Testis (tissue), 3 donors: ENCODE results near the gene C1orf74. TPM values are rescaled to one million over a fixed set of nuclear protein-coding genes. Genes with fewer than 3 reads are reported as not detected.

Experiments
- DNase-seq: peaks from one replicate; pipeline ENCODE4 v3.0.0-alpha.2; 2019
- H3K27ac ChIP-seq, 2 donors: fragments of 200-600 bp; sonication (generic); one replicate each; pipeline ENCODE4 v1.5.1; 2019
- H3K27me3 ChIP-seq: fragments of 200-600 bp; sonication (generic); one replicate; pipeline ENCODE4 v1.5.1; 2019
- H3K36me3 ChIP-seq: fragments of 200-600 bp; sonication (generic); one replicate; pipeline ENCODE4 v1.5.1; 2017; ENCODE audit warnings: low read depth; ENCODE audit errors: missing control alignments
- H3K4me1 ChIP-seq: fragments of 200-600 bp; sonication (generic); one replicate; pipeline ENCODE4 v1.5.1; 2019
- H3K4me3 ChIP-seq, 2 donors: fragments of 200-600 bp; sonication (generic); one replicate each; pipeline ENCODE4 v1.5.1; 2017 to 2019
- H3K9me3 ChIP-seq: fragments of 200-600 bp; sonication (generic); one replicate; pipeline ENCODE4 v1.5.1; 2017
- POLR2A ChIP-seq: fragments of 450-650 bp; IDR thresholded peaks from one replicate; pipeline ENCODE4 v1.6.1; 2017; ENCODE audit warnings: antibody characterized with exemption, mild to moderate bottlenecking, moderate library complexity
- WGBS, 2 donors: methylation state at CpG; one replicate each; pipeline ENCODE4 v1.1.5; 2018; 5-methylcytosine and 5-hydroxymethylcytosine counted together
- intact Hi-C: fragments of 100-400 bp; cut with DNase I; formaldehyde crosslinking; loops from one replicate; pipeline ENCODE4 v1.15.1; 2023; ENCODE audit warnings: low total_unique reads
- polyA plus RNA-seq: library from polyadenylated mRNA; stranded (reverse); fragments of 350-450 nt; fragmentation: Illumina TruSeq; extraction: RNeasy Lipid Tissue Mini Kit (QIAGEN cat#74804); gene quantifications from one replicate; pipeline ENCODE4 v1.2.3, GENCODE V29; 2014; ENCODE audit warnings: low read depth, low replicate concordance; ENCODE audit not compliant: insufficient read depth
- total RNA-seq, 2 donors: library from RNA; depleted of rRNA; stranded (reverse); fragments of >200 nt; gene quantifications; one replicate each; pipeline ENCODE4 v1.2.3, GENCODE V29; 2016
- TF ChIP-seq, protein P1 (sequence below), 3 experiments: fragments of 450-650 bp in 2 of 3; fragments of 200-600 bp in 1 of 3; sonication (generic) in 1 of 3; IDR thresholded peaks; one replicate each; pipeline ENCODE4 v1.5.1; 2016 to 2019; ENCODE audit warnings: antibody characterized with exemption in 3 of 3, mild to moderate bottlenecking in 2 of 3, moderate library complexity in 1 of 3

Gene C1orf74
- total and polyA plus RNA-seq, 3 donors from 2014 or later, result 2.6 to 5.2 (median 5.0) TPM

DNA sequence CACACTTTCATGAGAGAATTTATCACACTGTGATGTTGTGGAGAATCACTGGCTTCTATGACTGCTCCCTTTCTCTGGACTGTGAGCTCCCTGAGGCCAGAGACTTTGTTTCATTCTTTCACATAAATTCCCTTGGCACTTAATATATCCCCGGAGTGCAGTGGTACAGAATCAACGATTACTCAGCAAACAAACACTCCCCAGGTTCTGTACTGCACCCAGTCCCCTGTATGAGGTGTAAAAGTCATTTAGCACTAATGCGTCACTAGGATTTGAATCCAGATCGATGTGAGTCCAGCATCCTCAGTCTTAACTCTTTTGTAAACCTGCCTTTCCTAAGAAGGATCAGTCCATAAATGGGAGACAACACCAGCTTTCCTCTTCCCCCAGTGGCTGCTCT lies 36.6 kb upstream of the C1orf74 start:
- DNase-seq, result no peak
- Histone ChIP-seq H3K4me1 (no peaks in the 10 kb centered on the region), H3K36me3 (no peaks in the 10 kb centered on the region), H3K4me3 (no peak overlapping the region), H3K27ac (no peak overlapping the region), H3K27me3 (no peaks in the 10 kb centered on the region), H3K9me3 (no peaks in the 10 kb centered on the region)
- no peak for TF ChIP-seq POLR2A
- TF ChIP-seq, protein P1, sequence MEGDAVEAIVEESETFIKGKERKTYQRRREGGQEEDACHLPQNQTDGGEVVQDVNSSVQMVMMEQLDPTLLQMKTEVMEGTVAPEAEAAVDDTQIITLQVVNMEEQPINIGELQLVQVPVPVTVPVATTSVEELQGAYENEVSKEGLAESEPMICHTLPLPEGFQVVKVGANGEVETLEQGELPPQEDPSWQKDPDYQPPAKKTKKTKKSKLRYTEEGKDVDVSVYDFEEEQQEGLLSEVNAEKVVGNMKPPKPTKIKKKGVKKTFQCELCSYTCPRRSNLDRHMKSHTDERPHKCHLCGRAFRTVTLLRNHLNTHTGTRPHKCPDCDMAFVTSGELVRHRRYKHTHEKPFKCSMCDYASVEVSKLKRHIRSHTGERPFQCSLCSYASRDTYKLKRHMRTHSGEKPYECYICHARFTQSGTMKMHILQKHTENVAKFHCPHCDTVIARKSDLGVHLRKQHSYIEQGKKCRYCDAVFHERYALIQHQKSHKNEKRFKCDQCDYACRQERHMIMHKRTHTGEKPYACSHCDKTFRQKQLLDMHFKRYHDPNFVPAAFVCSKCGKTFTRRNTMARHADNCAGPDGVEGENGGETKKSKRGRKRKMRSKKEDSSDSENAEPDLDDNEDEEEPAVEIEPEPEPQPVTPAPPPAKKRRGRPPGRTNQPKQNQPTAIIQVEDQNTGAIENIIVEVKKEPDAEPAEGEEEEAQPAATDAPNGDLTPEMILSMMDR (IDR thresholded peaks at IDR 0.05), result no peak
- WGBS, 2 donors, result 55 to 67% methylated on average over 4 of the region's 4 CpGs
- intact Hi-C loops, result no loop called here

- Histone ChIP-seq H3K4me3 (no peak overlapping the region), H3K27me3 (no peaks in the 10 kb centered on the region), H3K9me3 (no peaks in the 10 kb centered on the region), H3K36me3 (no peaks in the 10 kb centered on the region), H3K4me1 (no peaks in the 10 kb centered on the region), H3K27ac (no peak overlapping the region)
- intact Hi-C loops, result no loop called here
- WGBS, 2 donors, result 38 to 40% methylated on average over 1 of the region's 1 CpG
- DNase-seq, result no peak
- TF ChIP-seq POLR2A, result no peak
- TF ChIP-seq, protein P1 (IDR thresholded peaks at IDR 0.05), result no peak
Observed at GRCh38 chr1:209819058-209819457, 34.7 kb upstream of the C1orf74 start.

DNA sequence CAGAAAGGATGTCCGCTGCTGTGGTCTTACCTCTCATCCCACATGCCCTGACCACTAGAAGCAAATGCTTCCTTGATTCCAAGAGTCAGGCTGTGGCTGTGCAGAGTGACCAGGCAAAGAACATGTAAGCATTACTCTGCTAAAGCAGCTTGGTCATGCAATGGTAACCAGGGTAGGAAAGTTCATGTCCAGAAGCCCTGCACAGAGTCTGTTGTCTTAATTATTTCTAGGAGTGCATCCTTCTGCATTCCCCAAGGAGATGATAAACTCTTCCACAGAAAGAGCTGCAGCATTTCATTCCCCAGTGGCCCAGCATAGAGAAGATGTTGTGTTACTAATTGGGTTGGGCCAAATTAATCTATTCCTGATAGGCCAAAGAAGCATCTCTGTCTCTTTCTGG lies 33.3 kb upstream of the C1orf74 start:
- H3K27me3 ChIP-seq, result no peaks in the 10 kb centered on the region
- no peak overlapping the region for H3K27ac ChIP-seq
- intact Hi-C loops, result no loop called here
- H3K9me3 ChIP-seq, result no peaks in the 10 kb centered on the region
- no peaks in the 10 kb centered on the region for H3K36me3 ChIP-seq
- no peak for TF ChIP-seq POLR2A
- TF ChIP-seq, protein P1 (IDR thresholded peaks at IDR 0.05), result no peak
- 91 to 100% methylated on average over 1 of the region's 1 CpG for WGBS, 2 donors
- H3K4me3 ChIP-seq, result no peak overlapping the region
- DNase-seq, result no peak
- H3K4me1 ChIP-seq, result no peaks in the 10 kb centered on the region

DNA sequence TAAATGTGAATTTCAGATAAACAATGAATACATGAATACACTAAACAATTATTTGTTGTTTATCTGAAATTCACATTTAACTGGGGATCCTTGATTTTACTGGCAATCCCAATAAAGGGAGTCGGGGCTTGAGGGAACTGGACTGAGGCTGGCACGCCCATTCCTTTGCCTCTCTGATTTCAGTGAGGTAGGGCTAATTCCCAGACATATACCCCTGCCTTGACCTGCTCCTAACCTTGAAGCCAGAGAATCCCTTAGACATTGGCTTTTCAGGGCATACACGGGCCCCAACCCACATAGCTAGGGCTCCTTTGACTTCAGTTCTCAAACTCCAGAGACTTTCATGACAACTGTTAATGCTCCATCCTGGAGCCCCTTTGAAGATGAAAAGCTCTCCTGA lies 32.6 kb upstream of the C1orf74 start:
- H3K9me3 ChIP-seq, result no peaks in the 10 kb centered on the region

GRCh38 chr1:209815931-209816341 lies 31.6 kb upstream of the C1orf74 start:
- Histone ChIP-seq H3K27ac (no peak overlapping the region), H3K27me3 (no peaks in the 10 kb centered on the region), H3K4me1 (no peaks in the 10 kb centered on the region), H3K4me3 (no peak overlapping the region), H3K36me3 (no peaks in the 10 kb centered on the region), H3K9me3 (no peaks in the 10 kb centered on the region)
- 86 to 100% methylated on average over 3 to 6 of the region's 6 CpGs for WGBS, 2 donors
- intact Hi-C loops, result no loop called here
- DNase-seq, result no peak
- TF ChIP-seq POLR2A, result no peak
- TF ChIP-seq, protein P1 (IDR thresholded peaks at IDR 0.05), result no peak

More for the DNA sequence above, 32.6 kb upstream of the C1orf74 start:
- WGBS, 2 donors, result 63 to 76% methylated on average over 3 of the region's 3 CpGs
- intact Hi-C loops, result no loop called here
- Histone ChIP-seq H3K36me3 (no peaks in the 10 kb centered on the region), H3K4me3 (no peak overlapping the region), H3K4me1 (no peaks in the 10 kb centered on the region), H3K27ac (no peak overlapping the region), H3K27me3 (no peaks in the 10 kb centered on the region)
- DNase-seq, result no peak
- TF ChIP-seq, protein P1 (IDR thresholded peaks at IDR 0.05), result no peak
- no peak for TF ChIP-seq POLR2A
